K562 (cell line): ENCODE measurements around the gene PSME1. TPM values are rescaled to one million over a fixed set of nuclear protein-coding genes. Genes with fewer than 3 reads are reported as not detected.

ENCODE experiments used
- ATAC-seq: fragments of 200-7000 bp; cut with Tn5 transposase; 3 replicates; pipeline ENCODE4 v1.9.1; 2020; ENCODE audit warnings: moderate library complexity
- BruUV-seq: library from RNA; stranded (reverse); fragments of 400-500 nt; replicated peaks from 2 replicates; lab custom pipeline; 2021; lab: Mats Ljungman, UMichigan
- CTCF ChIA-PET: fragments of 300-600 bp; formaldehyde crosslinking; extraction: SDS; loops from one replicate; lab custom pipeline; 2021; ENCODE audit warnings: low intra/inter-chr PET ratio; lab: Yijun Ruan, JAX
- POLR2A ChIA-PET: fragments of 300-600, 350-650 bp; sonication (Branson Sonifier 250); formaldehyde crosslinking; extraction: SDS; loops from one replicate; lab custom pipeline; 2021; ENCODE audit warnings: antibody characterized with exemption, inconsistent platforms; lab: Yijun Ruan, JAX
- DNase-seq, 4 experiments: peaks; one replicate each; pipeline versions ENCODE4 v3.0.0 to v3.0.0-alpha.2; 2011 to 2018; ENCODE audit warnings: low spot score in 3 of 4, mixed read lengths in 3 of 4; ENCODE audit errors: extremely low read depth in 1 of 4
- FAIRE-seq: peaks from 2 replicates; lab custom pipeline; 2011; peaks lifted over from hg19 to GRCh38; lab: Jason Lieb, UNC
- H2AFZ ChIP-seq: 2 replicates; pipeline ENCODE4 v1.6.0; 2011; ENCODE audit warnings: low read depth, low read length, control low read depth, inconsistent platforms
- H3K27ac ChIP-seq: fragments of 200-600 bp; 3 replicates; pipeline ENCODE4 v1.8.0; 2011; ENCODE audit warnings: low read depth, mild to moderate bottlenecking, control low read depth, inconsistent platforms, low read length, moderate library complexity, mixed read lengths; ENCODE audit errors: extremely low read depth
- H3K27me3 ChIP-seq, 2 experiments: fragments of 300-600 bp in 1 of 2; 2 replicates in 1 of 2; 3 replicates in 1 of 2; pipeline versions ENCODE4 v1.6.0 to v1.8.0; 2011; ENCODE audit warnings: inconsistent platforms in 2 of 2, low read length in 2 of 2, mild to moderate bottlenecking in 1 of 2, mixed read lengths in 1 of 2, moderate library complexity in 1 of 2; ENCODE audit not compliant: control insufficient read depth in 2 of 2, insufficient read depth in 2 of 2
- H3K36me3 ChIP-seq: fragments of 300-600 bp; 3 replicates; pipeline ENCODE4 v1.8.0; 2011; ENCODE audit warnings: mild to moderate bottlenecking, low read length, inconsistent platforms; ENCODE audit not compliant: control insufficient read depth, insufficient read depth
- H3K4me1 ChIP-seq, 2 experiments: fragments of 200-600 bp in 1 of 2; replicated peaks in 1 of 2; 2 replicates in 1 of 2; 3 replicates in 1 of 2; pipeline versions ENCODE4 v1.5.1 to v1.8.0; 2011; ENCODE audit warnings: inconsistent platforms in 2 of 2, low read length in 2 of 2, mild to moderate bottlenecking in 1 of 2, mixed read lengths in 1 of 2, moderate library complexity in 1 of 2; ENCODE audit not compliant: control insufficient read depth in 2 of 2, insufficient read depth in 2 of 2
- H3K4me2 ChIP-seq: 2 replicates; pipeline ENCODE4 v1.6.1; 2011; ENCODE audit warnings: low read length, control low read depth, inconsistent platforms, mixed read lengths; ENCODE audit not compliant: insufficient read depth
- H3K4me3 ChIP-seq: fragments of 200-600 bp; sonication (generic), shearing (Covaris generic); 2 replicates; pipeline ENCODE4 v1.5.1; 2016; ENCODE audit warnings: control low read depth, inconsistent platforms
- H3K79me2 ChIP-seq: fragments of 200-600 bp; 3 replicates; pipeline ENCODE4 v1.8.0; 2011; ENCODE audit warnings: low read length, inconsistent platforms; ENCODE audit not compliant: control insufficient read depth, insufficient read depth
- H3K9ac ChIP-seq, 2 experiments: 2 replicates each; pipeline versions ENCODE4 v1.6.0 to v1.6.1; 2011; ENCODE audit warnings: low read depth in 2 of 2, low read length in 2 of 2, control low read depth in 1 of 2, inconsistent platforms in 1 of 2, mild to moderate bottlenecking in 1 of 2, mixed read lengths in 1 of 2; ENCODE audit not compliant: insufficient read depth in 1 of 2
- H3K9me1 ChIP-seq: one replicate; pipeline ENCODE4 v1.6.0; 2011; ENCODE audit warnings: inconsistent platforms, mild to moderate bottlenecking, low read length, moderate library complexity; ENCODE audit not compliant: control insufficient read depth, insufficient read depth
- H3K9me3 ChIP-seq: replicated peaks from 2 replicates; pipeline ENCODE4 v1.5.1; 2011; ENCODE audit warnings: low read depth, low read length, inconsistent platforms; ENCODE audit not compliant: control insufficient read depth, insufficient read depth
- H4K20me1 ChIP-seq: replicated peaks from 2 replicates; pipeline ENCODE4 v1.6.1; 2011; ENCODE audit warnings: low read length, inconsistent platforms, mixed read lengths; ENCODE audit not compliant: control insufficient read depth, insufficient read depth
- HNRNPK ChIP-seq: fragments of 200-400 bp; formaldehyde crosslinking; IDR thresholded peaks from one replicate; pipeline ENCODE4 v1.6.1; 2018; ENCODE audit warnings: mild to moderate bottlenecking, low read depth, low read length; ENCODE audit not compliant: poor library complexity, severe bottlenecking
- JUN ChIP-seq, 2 experiments: sonication (generic) in 1 of 2; formaldehyde crosslinking in 1 of 2; IDR thresholded peaks; 2 replicates each; pipeline versions ENCODE4 v1.6.1 to v1.8.0; 2012 to 2022; ENCODE audit warnings: borderline replicate concordance in 2 of 2, mild to moderate bottlenecking in 2 of 2, improper control_type of control experiment in 1 of 2, low read depth in 1 of 2, low read length in 1 of 2, missing genetic modification reagents in 1 of 2
- RBFOX2 ChIP-seq: fragments of 200-400 bp; formaldehyde crosslinking; IDR thresholded peaks from 2 replicates; pipeline ENCODE4 v1.6.1; 2017; ENCODE audit warnings: low read depth, mild to moderate bottlenecking, low read length, moderate library complexity
- ZBTB17 ChIP-seq: fragments of 450-650 bp; formaldehyde crosslinking; IDR thresholded peaks from 2 replicates; pipeline ENCODE4 v1.4.0; 2020; ENCODE audit warnings: mild to moderate bottlenecking
- ZBTB8A ChIP-seq: fragments of 450-650 bp; IDR thresholded peaks from 2 replicates; pipeline ENCODE4 v1.6.1; 2018; ENCODE audit warnings: mild to moderate bottlenecking, moderate library complexity; ENCODE audit not compliant: partially characterized antibody
- ZNF57 ChIP-seq: fragments of 450-650 bp; formaldehyde crosslinking; IDR thresholded peaks from 2 replicates; pipeline ENCODE4 v1.4.0; 2020; ENCODE audit warnings: mild to moderate bottlenecking, moderate library complexity
- WGBS: fragments of 100-300 bp; shearing (Covaris generic); methylation state at CpG from one replicate; pipeline ENCODE4 v1.1.6; 2016; ENCODE audit warnings: low coverage, mixed read lengths; ENCODE audit not compliant: insufficient coverage; ENCODE audit errors: missing lambda C conversion rate; 5-methylcytosine and 5-hydroxymethylcytosine counted together
- in situ Hi-C: fragments of 300-500 bp; cut with MboI; formaldehyde crosslinking; loops from 4 replicates; pipeline ENCODE4 v1.15.0; 2018; ENCODE audit warnings: inconsistent platforms, mixed read lengths
- intact Hi-C: fragments of 100-400 bp; cut with micrococcal nuclease; formaldehyde crosslinking; loops from 2 replicates; pipeline ENCODE4 v1.14.2; 2022
- polyA plus RNA-seq, 8 experiments: library from polyadenylated mRNA; depleted of rRNA in 4 of 8; stranded (reverse) in 5 of 8; unstranded in 3 of 8; fragments of >200 nt; fragmentation: Nextera tagmentation in 2 of 8; fragmentation: Illumina TruSeq in 1 of 8; extraction: Ambion mirVana in 2 of 8; extraction: Trizol in 1 of 8; gene quantifications; 2 replicates each; pipeline versions ENCODE4 v1.2.1 to v1.2.3, GENCODE V29; 2011 to 2014; ENCODE audit warnings: inconsistent platforms in 1 of 8, missing spikeins in 1 of 8
- total RNA-seq, 7 experiments: library from RNA; depleted of rRNA in 6 of 7; stranded (reverse); fragments of >200 nt in 6 of 7; fragmentation: Illumina TruSeq in 2 of 7; extraction: Trizol in 2 of 7; gene quantifications; 2 replicates each; pipeline versions ENCODE4 v1.2.1 to v1.2.3, GENCODE V29; 2011 to 2021; ENCODE audit warnings: low replicate concordance in 1 of 7
- TF ChIP-seq, protein P1 (sequence below): fragments of 450-650 bp; IDR thresholded peaks from 2 replicates; pipeline ENCODE4 v1.6.1; 2018; ENCODE audit not compliant: partially characterized antibody
- TF ChIP-seq, protein P2 (sequence below): fragments of 250-450 bp; sonication (Bioruptor Pico); IDR thresholded peaks from 2 replicates; pipeline ENCODE4 v1.9.0; 2021; ENCODE audit warnings: mild to moderate bottlenecking
- TF ChIP-seq, protein P3 (sequence below): fragments of 250-450 bp; sonication (Bioruptor Pico); IDR thresholded peaks from 2 replicates; pipeline ENCODE4 v1.8.0; 2021; ENCODE audit warnings: mild to moderate bottlenecking, moderate library complexity
- TF ChIP-seq, protein P4 (sequence below): fragments of 250-450 bp; sonication (Bioruptor Pico); IDR thresholded peaks from 2 replicates; pipeline ENCODE4 v1.5.0; 2021

PSME1 gene
- total and polyA plus RNA-seq, 9 of the 15 experiments (the other 6 are each of a cell fraction or from before 2014, with no cell fraction given) = 20.3 to 180 (median 67.5) TPM

DNA sequence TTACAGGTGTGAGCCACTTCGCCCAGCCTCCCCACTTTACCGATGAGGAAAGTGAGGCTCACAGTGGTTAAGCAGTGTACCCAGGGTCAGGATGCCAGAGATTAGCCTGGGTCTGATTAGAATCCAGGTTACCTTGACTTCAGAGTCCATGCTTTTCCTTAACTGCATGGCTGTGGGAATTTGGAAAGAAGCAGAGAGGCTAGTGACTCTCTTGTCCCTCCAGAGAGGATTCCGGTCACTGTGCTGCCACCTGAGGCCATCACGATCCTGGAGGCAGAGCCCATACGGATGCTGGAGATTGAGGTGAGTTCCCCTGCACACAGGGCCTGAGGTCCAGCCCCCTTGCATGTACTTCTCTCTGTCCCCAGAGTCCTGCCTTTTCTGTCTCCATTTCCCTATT is 40.6 kb downstream of the PSME1 start (continued):
- TF ChIP-seq, protein P1, sequence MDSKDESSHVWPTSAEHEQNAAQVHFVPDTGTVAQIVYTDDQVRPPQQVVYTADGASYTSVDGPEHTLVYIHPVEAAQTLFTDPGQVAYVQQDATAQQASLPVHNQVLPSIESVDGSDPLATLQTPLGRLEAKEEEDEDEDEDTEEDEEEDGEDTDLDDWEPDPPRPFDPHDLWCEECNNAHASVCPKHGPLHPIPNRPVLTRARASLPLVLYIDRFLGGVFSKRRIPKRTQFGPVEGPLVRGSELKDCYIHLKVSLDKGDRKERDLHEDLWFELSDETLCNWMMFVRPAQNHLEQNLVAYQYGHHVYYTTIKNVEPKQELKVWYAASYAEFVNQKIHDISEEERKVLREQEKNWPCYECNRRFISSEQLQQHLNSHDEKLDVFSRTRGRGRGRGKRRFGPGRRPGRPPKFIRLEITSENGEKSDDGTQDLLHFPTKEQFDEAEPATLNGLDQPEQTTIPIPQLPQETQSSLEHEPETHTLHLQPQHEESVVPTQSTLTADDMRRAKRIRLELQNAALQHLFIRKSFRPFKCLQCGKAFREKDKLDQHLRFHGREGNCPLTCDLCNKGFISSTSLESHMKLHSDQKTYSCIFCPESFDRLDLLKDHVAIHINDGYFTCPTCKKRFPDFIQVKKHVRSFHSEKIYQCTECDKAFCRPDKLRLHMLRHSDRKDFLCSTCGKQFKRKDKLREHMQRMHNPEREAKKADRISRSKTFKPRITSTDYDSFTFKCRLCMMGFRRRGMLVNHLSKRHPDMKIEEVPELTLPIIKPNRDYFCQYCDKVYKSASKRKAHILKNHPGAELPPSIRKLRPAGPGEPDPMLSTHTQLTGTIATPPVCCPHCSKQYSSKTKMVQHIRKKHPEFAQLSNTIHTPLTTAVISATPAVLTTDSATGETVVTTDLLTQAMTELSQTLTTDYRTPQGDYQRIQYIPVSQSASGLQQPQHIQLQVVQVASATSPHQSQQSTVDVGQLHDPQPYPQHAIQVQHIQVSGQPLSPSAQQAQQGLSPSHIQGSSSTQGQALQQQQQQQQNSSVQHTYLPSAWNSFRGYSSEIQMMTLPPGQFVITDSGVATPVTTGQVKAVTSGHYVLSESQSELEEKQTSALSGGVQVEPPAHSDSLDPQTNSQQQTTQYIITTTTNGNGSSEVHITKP = no peak
- TF ChIP-seq RBFOX2 = no peak
- TF ChIP-seq ZBTB8A = no peak
- TF ChIP-seq, protein P2, sequence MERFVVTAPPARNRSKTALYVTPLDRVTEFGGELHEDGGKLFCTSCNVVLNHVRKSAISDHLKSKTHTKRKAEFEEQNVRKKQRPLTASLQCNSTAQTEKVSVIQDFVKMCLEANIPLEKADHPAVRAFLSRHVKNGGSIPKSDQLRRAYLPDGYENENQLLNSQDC (CRISPR knock-in tag) = no peak

DNA sequence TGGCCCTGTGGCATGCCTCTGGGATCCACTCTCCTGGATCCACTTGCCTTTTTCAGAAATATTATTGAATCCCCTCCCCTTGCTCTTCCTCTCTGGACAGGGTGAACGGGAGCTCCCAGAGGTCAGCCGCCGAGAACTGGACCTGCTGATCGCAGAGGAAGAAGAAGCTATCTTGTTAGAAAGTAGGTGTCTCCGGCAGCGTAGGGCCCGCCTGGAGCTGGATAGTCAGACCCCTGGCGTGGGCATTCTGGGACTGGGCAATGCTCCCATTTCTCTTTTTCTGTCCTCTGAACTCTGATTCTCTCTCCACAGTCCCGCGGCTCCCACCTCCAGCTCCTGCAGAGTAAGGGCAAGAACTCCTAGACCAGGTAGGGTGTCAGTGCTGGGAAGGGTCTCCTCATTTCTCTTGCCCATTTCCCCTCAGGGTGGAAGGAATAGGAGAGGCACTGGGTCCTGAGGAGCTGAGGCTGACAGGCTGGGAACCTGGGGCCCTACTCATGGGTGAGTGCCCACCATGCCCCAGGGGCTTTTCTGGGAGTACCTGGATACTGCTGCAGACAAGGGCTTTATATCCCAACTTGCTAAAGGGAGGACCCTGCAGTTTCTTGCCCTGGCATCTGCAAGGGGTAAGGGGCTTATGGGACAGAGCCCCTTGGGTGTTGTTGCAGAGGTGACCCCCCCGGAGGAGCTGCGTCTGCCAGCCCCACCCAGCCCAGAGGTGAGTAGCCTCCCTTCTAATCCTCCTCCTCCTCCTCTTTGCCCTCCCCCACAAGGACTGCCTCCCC is 41.2 kb downstream of the PSME1 start:
- H4K20me1 ChIP-seq = no peaks in the 10 kb centered on the region
- in situ Hi-C loops (no loop called here), intact Hi-C loops (no loop called here)
- H3K4me2 ChIP-seq = no peak overlapping the region
- no peaks in the 10 kb centered on the region for H3K79me2 ChIP-seq
- H3K27ac ChIP-seq = no peak overlapping the region
- no peaks in the 10 kb centered on the region for H3K9me3 ChIP-seq
- H3K9me1 ChIP-seq = no peaks in the 10 kb centered on the region
- ATAC-seq (no peak; the same call in 2 of the 3 replicates), FAIRE-seq (no peak), DNase-seq (no peak)
- H3K9ac ChIP-seq = 0 out of 4 replicates have a peak overlapping the region, but pooled peaks of 1 of the 2 experiments have one; percentile 31
- H3K36me3 ChIP-seq = peaks cover 37% of the 10 kb centered on the region; the same call in 2 of the 3 replicates
- WGBS = 73% methylated on average over 11 of the region's 12 CpGs
- no peak overlapping the region for H2AFZ ChIP-seq
- no peak overlapping the region for H3K4me3 ChIP-seq
- ChIA-PET CTCF (no interaction called here), POLR2A (no interaction called here)
- H3K4me1 ChIP-seq = no peaks in the 10 kb centered on the region; a peak in 2 of 5 replicates
- H3K27me3 ChIP-seq = no peaks in the 10 kb centered on the region
- BruUV-seq = no TSS peak
- TF ChIP-seq, protein P3, sequence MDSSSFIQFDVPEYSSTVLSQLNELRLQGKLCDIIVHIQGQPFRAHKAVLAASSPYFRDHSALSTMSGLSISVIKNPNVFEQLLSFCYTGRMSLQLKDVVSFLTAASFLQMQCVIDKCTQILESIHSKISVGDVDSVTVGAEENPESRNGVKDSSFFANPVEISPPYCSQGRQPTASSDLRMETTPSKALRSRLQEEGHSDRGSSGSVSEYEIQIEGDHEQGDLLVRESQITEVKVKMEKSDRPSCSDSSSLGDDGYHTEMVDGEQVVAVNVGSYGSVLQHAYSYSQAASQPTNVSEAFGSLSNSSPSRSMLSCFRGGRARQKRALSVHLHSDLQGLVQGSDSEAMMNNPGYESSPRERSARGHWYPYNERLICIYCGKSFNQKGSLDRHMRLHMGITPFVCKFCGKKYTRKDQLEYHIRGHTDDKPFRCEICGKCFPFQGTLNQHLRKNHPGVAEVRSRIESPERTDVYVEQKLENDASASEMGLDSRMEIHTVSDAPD (CRISPR knock-in tag) = no peak
- TF ChIP-seq JUN (IDR thresholded peaks at IDR 0.05; ENCODE audit: borderline replicate concordance, low read depth, low read length) (no peak), JUN (CRISPR knock-in tag; IDR thresholded peaks at IDR 0.05; ENCODE audit: borderline replicate concordance) (no peak), ZBTB17 (no peak), HNRNPK (no peak), ZNF57 (CRISPR knock-in tag) (no peak)
- TF ChIP-seq, protein P4, sequence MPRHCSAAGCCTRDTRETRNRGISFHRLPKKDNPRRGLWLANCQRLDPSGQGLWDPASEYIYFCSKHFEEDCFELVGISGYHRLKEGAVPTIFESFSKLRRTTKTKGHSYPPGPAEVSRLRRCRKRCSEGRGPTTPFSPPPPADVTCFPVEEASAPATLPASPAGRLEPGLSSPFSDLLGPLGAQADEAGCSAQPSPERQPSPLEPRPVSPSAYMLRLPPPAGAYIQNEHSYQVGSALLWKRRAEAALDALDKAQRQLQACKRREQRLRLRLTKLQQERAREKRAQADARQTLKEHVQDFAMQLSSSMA (CRISPR knock-in tag) = no peak
